ENCODE data around the gene THTPA. TPM values are rescaled to one million over a fixed set of nuclear protein-coding genes. Genes with fewer than 3 reads are reported as not detected.

The THTPA gene
- total RNA-seq (2016; rRNA removed; fragmentation: Illumina TruSeq; extraction: Trizol) (7.1 and 7.4 TPM in 2 replicates), polyA plus RNA-seq (2011; rRNA removed) (8.2 and 8.7 TPM in 2 replicates), polyA minus RNA-seq (2011; rRNA and poly(A)+ RNA removed; ENCODE audit: low replicate concordance) (10.0 and 22.9 TPM in 2 replicates), Bru-seq, nascent RNA (percentile 79 among the genes with signal in this experiment), BruChase-seq, experiment 1, labeled RNA remaining after a 6-hour chase (percentile 67 among the genes with signal in this experiment), BruChase-seq, experiment 2, labeled RNA remaining after a 2-hour chase (percentile 71 among the genes with signal in this experiment)
- total RNA-seq (2016; cell fraction: cytosol; rRNA removed; fragmentation: Illumina TruSeq; extraction: Trizol; ENCODE audit: low read depth), result 6.0 and 6.1 TPM in 2 replicates
- total RNA-seq (2016; cell fraction: insoluble cytoplasmic fraction; rRNA removed; fragmentation: Illumina TruSeq; extraction: Trizol), result 7.7 and 8.0 TPM in 2 replicates
- 12.8 and 13.3 TPM in 2 replicates for total RNA-seq (2016; cell fraction: membrane; rRNA removed; fragmentation: Illumina TruSeq; extraction: Trizol)
- 5.8 and 5.9 TPM in 2 replicates for total RNA-seq (2016; cell fraction: nucleus; rRNA removed; fragmentation: Illumina TruSeq; extraction: Trizol)
- 3.6 and 5.0 TPM in 2 replicates for polyA plus RNA-seq (2011; cell fraction: cytosol; rRNA removed)
- 11.3 and 17.7 TPM in 2 replicates for polyA plus RNA-seq (2011; cell fraction: nucleus; rRNA removed)
- polyA plus RNA-seq (2012), result 3.9 and 4.2 TPM in 2 replicates
- 14.5 and 18.4 TPM in 2 replicates for polyA plus RNA-seq (2016; cell fraction: cytosol; fragmentation: Illumina TruSeq; extraction: Trizol; ENCODE audit: low read depth)
- 11.7 and 13.4 TPM in 2 replicates for polyA plus RNA-seq (2016; cell fraction: insoluble cytoplasmic fraction; fragmentation: Illumina TruSeq; extraction: Trizol; ENCODE audit: low read depth)
- polyA plus RNA-seq (2016; cell fraction: membrane; fragmentation: Illumina TruSeq; extraction: Trizol; ENCODE audit: low read depth), result 18.6 and 20.0 TPM in 2 replicates
- polyA plus RNA-seq (2016; cell fraction: nucleus; fragmentation: Illumina TruSeq; extraction: Trizol; ENCODE audit: insufficient read depth, low read depth), result 11.0 and 11.3 TPM in 2 replicates
- polyA minus RNA-seq (2011; cell fraction: cytosol; rRNA and poly(A)+ RNA removed), result 2.5 and 3.6 TPM in 2 replicates
- polyA minus RNA-seq (2011; cell fraction: nucleus; rRNA and poly(A)+ RNA removed), result 6.8 and 7.2 TPM in 2 replicates
- long read RNA-seq, experiment 1, transcript THTPA-201 (2 exons, 2,860 nt), result major isoform, 7 of 14 reads
- long read RNA-seq, experiment 1, partial matches to known transcripts, result 0 of 14 reads
- long read RNA-seq, experiment 1, other reads (novel, unspliced or antisense), result 0 of 14 reads
- long read RNA-seq, experiment 2, transcript THTPA-201 (2 exons, 2,860 nt), result major isoform, 6 of 15 reads
- long read RNA-seq, experiment 2, partial matches to known transcripts, result 0 of 15 reads
- long read RNA-seq, experiment 2, other reads (novel, unspliced or antisense), result 1 of 15 reads

- ChIA-PET CTCF (ENCODE audit: low intra/inter-chr PET ratio, low total read pairs) (interaction anchor here (10.9 kb wide), 1 partner anchor 75 kb away, joined by 275 read pairs; no protein-coding TSS in a partner anchor), POLR2A (interaction anchor here (0.6 to 7.6 kb wide), 45 partner anchors 8 to 640 kb away, joined by 3 to 113 read pairs (median 4); partner anchors contain the start of genes ACIN1, AP1G2, BCL2L2 and C14orf119)
- no peaks in the 10 kb centered on the region for H3K9me3 ChIP-seq (ENCODE audit: low read length)
- H2AFZ ChIP-seq (ENCODE audit: low read length), result peak within 1 kb of the TSS; percentile 20
- H3K4me3 ChIP-seq (replicated peaks in 1 of 3; ENCODE audit: insufficient read depth in 1 of 3, low read depth in 2 of 3, low read length in 3 of 3), result peak within 1 kb of the TSS; percentile 83 to 97 (median 84)
- DNase-seq (ENCODE audit: low spot score), result peak; percentile 96
- intact Hi-C loops (cut with micrococcal nuclease; ENCODE audit: unreplicated experiment), result loop anchor here (2.0 to 5.0 kb wide), 2 partner anchors 233 to 289 kb away; no protein-coding TSS in a partner anchor
- peaks cover 60% of the 10 kb centered on the region for H3K4me1 ChIP-seq (ENCODE audit: insufficient read depth, low read length)
- H3K27ac ChIP-seq (ENCODE audit: extremely low read length, insufficient read depth, low read length), result peak within 1 kb of the TSS; percentile 89
- under 1% methylated on average over 54 of the region's 54 CpGs for WGBS (ENCODE audit: low lambda C conversion rate)
- in situ Hi-C loops (cut with HindIII; ENCODE audit: extremely low pct_ligation_motif_present, low pct_unique_long_range_greater_than_20kb), result loop anchor here (5.0 kb wide), 2 partner anchors 74 to 234 kb away; partner anchors contain the start of gene PABPN1
- TSS peak; percentile 55 for BruUV-seq (replicated peaks)
- peaks cover 9% of the 10 kb centered on the region for H3K79me2 ChIP-seq (ENCODE audit: insufficient read depth, low read length)
- FAIRE-seq, result peak; percentile 81
- H3K9ac ChIP-seq (ENCODE audit: insufficient read depth, low read depth, low read length), result peak within 1 kb of the TSS; percentile 92
- H4K20me1 ChIP-seq (ENCODE audit: insufficient read depth, low read length), result no peaks in the 10 kb centered on the region
- H3K27me3 ChIP-seq (ENCODE audit: control insufficient read depth in 1 of 2, insufficient read depth in 2 of 2, low read length in 2 of 2), result no peaks in the 10 kb centered on the region; a peak in 1 of 5 replicates
- peaks cover 19 to 21% of the 10 kb centered on the region in 2 experiments for H3K36me3 ChIP-seq (replicated peaks in 1 of 2; ENCODE audit: control insufficient read depth in 1 of 2, insufficient read depth in 2 of 2, low read length in 2 of 2)
- peak; percentile 87 for ATAC-seq
- peak within 1 kb of the TSS; percentile 98 for H3K4me2 ChIP-seq (ENCODE audit: low read depth, low read length)
- TF ChIP-seq ZNF407 (CRISPR knock-in tag; IDR thresholded peaks at IDR 0.05; ENCODE audit: not compliant biosample characterization) (peak; percentile 99), RXRA (CRISPR knock-in tag; IDR thresholded peaks at IDR 0.05) (peak; percentile 95), ZNF710 (CRISPR knock-in tag; IDR thresholded peaks at IDR 0.05; ENCODE audit: borderline replicate concordance) (peak; percentile 94), MBNL3 (CRISPR knock-in tag; conservative IDR thresholded peaks at IDR 0.05) (no peak), ZNF678 (CRISPR knock-in tag; IDR thresholded peaks at IDR 0.05) (peak; percentile 98)
Measured at GRCh38 chr14:23555882-23556699, at the start of gene THTPA. Gene THTPA (plus strand): TSS chr14:23556271. CDS start chr14:23556758, 487 bp downstream.

Data from HepG2 (cell line).